ENCODE data around the gene TMEM120B. TPM values are rescaled to one million over a fixed set of nuclear protein-coding genes. Genes with fewer than 3 reads are reported as not detected.
"Not testable (repeated sequence)": the region's sequence is repeated elsewhere in the genome, so short reads cannot be mapped to it uniquely, and the experiment has no call there.

TMEM120B gene
- total and polyA plus RNA-seq, 9 donors: 10.2 to 28.1 (median 16.3) TPM

DNA sequence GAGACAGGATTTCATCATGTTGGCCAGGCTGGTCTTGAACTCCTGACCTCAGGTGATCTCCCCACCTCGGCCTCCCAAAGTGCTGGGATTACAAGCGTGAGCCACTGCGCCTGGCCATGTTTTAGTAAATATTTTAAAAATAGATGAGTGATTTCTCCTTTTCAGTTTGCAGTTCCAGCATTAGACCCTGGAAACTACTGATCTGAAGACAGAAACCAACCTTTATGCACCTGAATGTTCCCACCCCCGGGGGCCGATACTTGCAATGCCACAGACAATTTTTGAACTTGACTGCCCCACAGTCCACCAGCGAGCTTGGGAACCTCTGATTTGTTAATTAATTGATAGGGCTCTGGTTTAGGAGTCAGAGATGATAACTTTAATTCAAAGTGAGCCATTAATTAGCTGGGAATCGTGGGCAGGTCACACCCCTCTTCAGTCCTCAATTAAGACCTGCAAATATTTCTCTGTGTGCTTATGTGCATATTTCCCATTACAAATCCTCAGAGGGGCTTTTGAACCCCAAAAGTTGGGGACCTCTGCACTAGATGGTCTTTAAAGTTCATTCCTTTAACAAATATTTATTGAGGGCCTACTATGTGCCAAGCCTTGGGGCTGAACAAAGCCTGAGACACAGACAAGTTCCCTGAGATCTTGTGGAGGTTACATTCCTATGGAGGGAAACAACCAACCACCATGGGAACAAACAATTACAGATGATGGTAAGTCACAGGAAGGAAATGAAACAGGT, 4.1 kb upstream of the TMEM120B start:
- H3K4me1 ChIP-seq (ENCODE audit: control insufficient read depth, insufficient read depth, low read length): peaks cover 17% of the 10 kb centered on the region
- no peaks in the 10 kb centered on the region for H3K9me3 ChIP-seq (replicated peaks; ENCODE audit: control insufficient read depth, low read depth, low read length)
- no peak for DNase-seq
- no peaks in the 10 kb centered on the region for H3K27me3 ChIP-seq (ENCODE audit: control insufficient read depth, insufficient read depth, low read length)
- no peaks in the 10 kb centered on the region for H3K36me3 ChIP-seq (ENCODE audit: control insufficient read depth, insufficient read depth, low read length)
- no CpG with 5 or more reads among the region's 7 CpGs for WGBS (ENCODE audit: insufficient coverage)
- no peak overlapping the region for H3K4me3 ChIP-seq (ENCODE audit: low read length)
- no peak overlapping the region for H3K27ac ChIP-seq (ENCODE audit: low read length)

DNA sequence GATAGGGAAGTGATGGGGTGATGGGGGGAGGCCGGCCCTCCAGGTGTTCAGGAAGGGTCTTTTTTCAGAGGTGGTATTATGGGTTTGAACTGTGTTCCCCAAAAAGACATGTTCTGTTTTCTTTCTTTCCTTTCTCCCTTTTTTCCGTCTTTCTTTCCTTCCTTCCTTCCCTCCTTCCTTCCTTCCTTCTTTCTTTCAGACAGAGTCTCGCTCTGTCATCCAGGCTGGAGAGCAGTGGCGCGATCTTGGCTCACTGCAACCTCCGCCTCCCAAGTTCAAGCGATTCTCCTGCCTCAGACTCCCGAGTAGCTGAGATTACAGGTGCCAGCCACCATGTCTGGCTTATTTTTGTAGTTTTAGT, 3.5 kb upstream of the TMEM120B start:
- H3K36me3 ChIP-seq (ENCODE audit: control insufficient read depth, insufficient read depth, low read length); H3K9me3 ChIP-seq (replicated peaks; ENCODE audit: control insufficient read depth, low read depth, low read length); DNase-seq; H3K27me3 ChIP-seq (ENCODE audit: control insufficient read depth, insufficient read depth, low read length); H3K27ac ChIP-seq (ENCODE audit: low read length); H3K4me3 ChIP-seq (ENCODE audit: low read length): not testable (repeated sequence)
- 80% methylated on average over 7 of the region's 8 CpGs for WGBS (ENCODE audit: insufficient coverage)
- peaks cover 22% of the 10 kb centered on the region for H3K4me1 ChIP-seq (ENCODE audit: control insufficient read depth, insufficient read depth, low read length)

DNA sequence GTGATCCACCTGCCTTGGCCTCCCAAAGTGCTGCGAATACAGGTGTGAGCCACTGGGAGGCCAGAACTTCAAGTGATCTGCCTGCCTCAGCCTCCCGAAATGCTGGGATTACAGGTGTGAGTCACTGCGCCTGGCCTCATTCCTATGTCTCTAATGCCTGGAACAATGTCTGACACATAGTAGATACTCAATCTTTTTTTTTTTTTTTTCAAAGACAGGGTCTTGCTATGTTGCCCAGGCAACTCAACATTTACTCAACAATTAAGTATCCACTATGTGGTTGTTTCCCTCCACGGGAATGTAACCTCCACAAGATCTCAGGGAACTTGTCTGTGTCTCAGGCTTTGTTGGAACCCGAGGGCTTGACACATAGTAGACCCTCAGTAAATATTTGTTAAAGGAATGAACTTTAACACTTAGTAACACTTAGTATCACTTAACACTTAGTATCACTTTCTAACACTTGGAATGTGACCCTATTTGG, 3.0 kb upstream of the TMEM120B start:
- WGBS (ENCODE audit: insufficient coverage): 67% methylated on average over 2 of the region's 5 CpGs

DNA sequence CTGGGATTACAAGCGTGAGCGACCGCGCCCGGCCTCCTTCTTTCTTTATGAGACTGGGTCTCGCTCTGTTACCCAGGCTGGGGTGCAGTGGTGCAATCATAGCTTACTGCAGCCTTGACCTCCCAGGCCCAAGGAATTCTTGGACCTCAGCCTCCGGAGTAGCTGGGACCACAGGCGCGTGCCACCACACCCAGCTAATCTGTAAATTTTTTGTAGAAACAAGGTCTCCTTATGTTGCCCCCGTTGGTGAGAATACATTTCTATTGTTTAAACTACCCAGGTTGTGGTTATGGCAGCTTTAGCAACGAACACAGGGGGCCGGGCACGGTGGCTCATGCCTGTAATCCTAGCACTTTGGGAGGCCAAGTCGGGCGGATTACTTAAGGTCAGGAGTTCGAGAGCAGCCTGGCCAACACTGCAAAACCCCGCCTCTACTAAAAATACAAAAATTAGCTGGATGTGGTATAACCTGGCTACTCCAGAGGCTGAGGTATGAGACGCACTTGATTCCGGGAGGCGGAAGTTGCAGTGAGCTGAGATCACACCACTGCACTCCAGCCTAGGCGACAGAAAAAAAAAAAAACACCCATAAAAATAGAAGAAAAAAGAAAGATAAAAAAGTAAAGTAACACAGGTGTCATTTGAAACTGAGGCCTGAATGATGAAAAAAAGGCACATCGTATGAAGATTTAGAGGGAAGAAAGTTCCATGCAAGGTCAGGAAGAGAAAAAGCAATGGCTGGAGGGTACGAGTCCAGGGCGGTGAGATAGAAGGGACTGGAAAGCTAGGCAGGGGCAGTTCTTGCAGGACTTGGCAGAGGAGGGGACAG, 977 bp upstream of the TMEM120B start:
- H3K27ac ChIP-seq (ENCODE audit: low read length): peak overlapping the region; percentile 99
- peaks cover 30% of the 10 kb centered on the region for H3K4me1 ChIP-seq (ENCODE audit: control insufficient read depth, insufficient read depth, low read length)
- no peak for DNase-seq
- 61% methylated on average over 12 of the region's 24 CpGs for WGBS (ENCODE audit: insufficient coverage)
- peaks cover 13% of the 10 kb centered on the region for H3K36me3 ChIP-seq (ENCODE audit: control insufficient read depth, insufficient read depth, low read length)
- H3K9me3 ChIP-seq (replicated peaks; ENCODE audit: control insufficient read depth, low read depth, low read length): no peaks in the 10 kb centered on the region
- no peaks in the 10 kb centered on the region for H3K27me3 ChIP-seq (ENCODE audit: control insufficient read depth, insufficient read depth, low read length)
- peak overlapping the region; percentile 92 for H3K4me3 ChIP-seq (ENCODE audit: low read length)

More for the DNA sequence above, 3.0 kb upstream of the TMEM120B start:
- no peaks in the 10 kb centered on the region for H3K27me3 ChIP-seq (ENCODE audit: control insufficient read depth, insufficient read depth, low read length)
- H3K27ac ChIP-seq (ENCODE audit: low read length): no peak overlapping the region
- H3K36me3 ChIP-seq (ENCODE audit: control insufficient read depth, insufficient read depth, low read length): no peaks in the 10 kb centered on the region
- DNase-seq: no peak
- no peak overlapping the region for H3K4me3 ChIP-seq (ENCODE audit: low read length)
- no peaks in the 10 kb centered on the region for H3K9me3 ChIP-seq (replicated peaks; ENCODE audit: control insufficient read depth, low read depth, low read length)
- peaks cover 26% of the 10 kb centered on the region for H3K4me1 ChIP-seq (ENCODE audit: control insufficient read depth, insufficient read depth, low read length)

DNA sequence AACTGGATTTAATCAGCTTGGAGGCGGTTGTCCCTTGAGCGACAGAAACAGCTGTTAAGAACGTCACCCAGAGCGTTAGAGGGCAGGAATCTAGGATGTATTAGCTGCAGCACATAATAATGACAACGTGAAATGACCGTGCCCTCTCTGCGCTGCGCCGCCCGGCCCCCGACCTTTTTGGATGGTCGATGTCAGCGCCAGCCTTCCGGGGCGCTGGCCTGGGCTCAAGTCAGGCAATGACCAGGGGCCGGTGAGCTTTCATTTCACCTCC, 427 bp upstream of the TMEM120B start:
- H3K27me3 ChIP-seq (ENCODE audit: control insufficient read depth, insufficient read depth, low read length): no peaks in the 10 kb centered on the region
- 0% methylated on average over 16 of the region's 16 CpGs for WGBS (ENCODE audit: insufficient coverage)
- H3K36me3 ChIP-seq (ENCODE audit: control insufficient read depth, insufficient read depth, low read length): peaks cover 13% of the 10 kb centered on the region
- peak overlapping the region; percentile 92 for H3K4me3 ChIP-seq (ENCODE audit: low read length)
- no peaks in the 10 kb centered on the region for H3K9me3 ChIP-seq (replicated peaks; ENCODE audit: control insufficient read depth, low read depth, low read length)
- H3K27ac ChIP-seq (ENCODE audit: low read length): peak overlapping the region; percentile 99
- DNase-seq: peak; percentile 96
- H3K4me1 ChIP-seq (ENCODE audit: control insufficient read depth, insufficient read depth, low read length): peaks cover 31% of the 10 kb centered on the region

DNA sequence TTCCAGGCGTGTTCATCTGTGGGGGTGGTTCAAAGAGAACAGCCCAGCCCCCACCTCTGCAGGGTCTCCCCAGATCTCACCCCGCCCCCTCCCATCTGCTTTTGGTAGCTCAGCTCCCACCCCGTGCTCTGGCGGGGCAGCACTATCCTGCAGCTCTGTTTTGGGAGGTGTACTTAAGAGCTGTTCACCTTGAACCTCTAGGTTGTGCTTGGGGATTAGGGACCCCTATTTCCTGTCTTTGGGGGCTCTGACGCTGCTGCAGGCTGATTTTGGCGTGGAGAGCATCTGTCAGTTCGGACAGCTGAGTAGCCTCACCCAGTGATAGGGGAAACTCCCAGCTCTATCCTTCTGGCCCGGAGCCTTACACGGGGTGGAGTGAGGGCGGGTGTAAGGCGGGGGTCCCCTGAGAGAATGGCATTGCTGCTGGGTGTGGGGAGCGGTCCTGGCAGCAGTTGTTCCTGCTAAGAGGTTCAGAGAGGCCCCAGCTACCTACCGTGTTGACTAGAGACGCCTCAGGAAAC, 765 bp downstream of the TMEM120B start:
- no peaks in the 10 kb centered on the region for H3K27me3 ChIP-seq (ENCODE audit: control insufficient read depth, insufficient read depth, low read length)
- H3K36me3 ChIP-seq (ENCODE audit: control insufficient read depth, insufficient read depth, low read length): peaks cover 13% of the 10 kb centered on the region
- H3K4me3 ChIP-seq (ENCODE audit: low read length): peak overlapping the region; percentile 98
- peak; percentile 80 for DNase-seq
- WGBS (ENCODE audit: insufficient coverage): 12% methylated on average over 10 of the region's 14 CpGs
- H3K4me1 ChIP-seq (ENCODE audit: control insufficient read depth, insufficient read depth, low read length): peaks cover 33% of the 10 kb centered on the region
- H3K27ac ChIP-seq (ENCODE audit: low read length): peak overlapping the region; percentile 95
- no peaks in the 10 kb centered on the region for H3K9me3 ChIP-seq (replicated peaks; ENCODE audit: control insufficient read depth, low read depth, low read length)

DNA sequence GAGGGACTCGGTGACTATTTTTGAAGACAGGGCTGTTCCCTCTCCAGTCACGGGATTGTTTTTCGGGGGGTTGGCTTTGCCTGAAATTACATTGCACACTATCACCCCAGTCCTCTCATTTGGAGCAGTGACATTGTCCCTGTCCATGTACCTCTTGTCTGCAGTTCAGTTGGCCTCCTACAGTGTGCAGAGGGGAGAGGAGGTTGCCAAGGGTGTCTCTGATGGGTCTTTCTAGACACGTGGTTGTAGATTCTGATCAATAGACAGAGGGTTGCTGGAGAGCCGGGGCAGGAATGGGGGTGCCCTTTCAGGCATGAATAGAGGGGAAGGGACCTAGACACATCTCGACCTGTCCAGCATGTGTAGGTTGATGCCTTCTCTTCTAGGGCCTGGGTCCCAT, 1.2 kb downstream of the TMEM120B start:
- H3K27ac ChIP-seq (ENCODE audit: low read length): peak overlapping the region; percentile 95
- no peaks in the 10 kb centered on the region for H3K27me3 ChIP-seq (ENCODE audit: control insufficient read depth, insufficient read depth, low read length)
- 45% methylated on average over 3 of the region's 6 CpGs for WGBS (ENCODE audit: insufficient coverage)
- peaks cover 33% of the 10 kb centered on the region for H3K4me1 ChIP-seq (ENCODE audit: control insufficient read depth, insufficient read depth, low read length)
- H3K4me3 ChIP-seq (ENCODE audit: low read length): peak overlapping the region; percentile 98
- no peaks in the 10 kb centered on the region for H3K9me3 ChIP-seq (replicated peaks; ENCODE audit: control insufficient read depth, low read depth, low read length)
- H3K36me3 ChIP-seq (ENCODE audit: control insufficient read depth, insufficient read depth, low read length): peaks cover 13% of the 10 kb centered on the region
- no peak for DNase-seq

DNA sequence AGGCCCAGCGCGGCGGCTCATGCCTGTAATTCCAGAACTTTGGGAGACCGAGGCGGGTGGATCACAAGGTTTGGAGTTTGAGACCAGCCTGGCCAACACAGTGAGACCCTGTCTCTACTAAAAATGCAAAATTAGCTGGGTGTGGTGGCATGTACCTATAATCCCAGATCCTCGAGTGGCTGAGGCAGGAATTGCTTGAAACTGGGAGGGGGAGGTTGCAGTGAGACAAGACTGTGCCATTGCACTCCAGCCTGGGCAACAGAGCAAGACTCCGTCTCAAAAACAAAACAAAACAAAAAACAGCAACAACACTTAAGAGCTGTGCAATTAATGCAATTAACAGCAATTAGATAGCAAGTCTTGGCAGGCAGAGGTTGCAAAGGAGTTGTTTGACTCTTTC, 2.5 kb downstream of the TMEM120B start:
- H3K36me3 ChIP-seq (ENCODE audit: control insufficient read depth, insufficient read depth, low read length): peaks cover 13% of the 10 kb centered on the region
- H3K9me3 ChIP-seq (replicated peaks; ENCODE audit: control insufficient read depth, low read depth, low read length); DNase-seq; H3K27me3 ChIP-seq (ENCODE audit: control insufficient read depth, insufficient read depth, low read length); H3K27ac ChIP-seq (ENCODE audit: low read length); H3K4me3 ChIP-seq (ENCODE audit: low read length): not testable (repeated sequence)
- 95% methylated on average over 5 of the region's 7 CpGs for WGBS (ENCODE audit: insufficient coverage)
- peaks cover 33% of the 10 kb centered on the region for H3K4me1 ChIP-seq (ENCODE audit: control insufficient read depth, insufficient read depth, low read length)

DNA sequence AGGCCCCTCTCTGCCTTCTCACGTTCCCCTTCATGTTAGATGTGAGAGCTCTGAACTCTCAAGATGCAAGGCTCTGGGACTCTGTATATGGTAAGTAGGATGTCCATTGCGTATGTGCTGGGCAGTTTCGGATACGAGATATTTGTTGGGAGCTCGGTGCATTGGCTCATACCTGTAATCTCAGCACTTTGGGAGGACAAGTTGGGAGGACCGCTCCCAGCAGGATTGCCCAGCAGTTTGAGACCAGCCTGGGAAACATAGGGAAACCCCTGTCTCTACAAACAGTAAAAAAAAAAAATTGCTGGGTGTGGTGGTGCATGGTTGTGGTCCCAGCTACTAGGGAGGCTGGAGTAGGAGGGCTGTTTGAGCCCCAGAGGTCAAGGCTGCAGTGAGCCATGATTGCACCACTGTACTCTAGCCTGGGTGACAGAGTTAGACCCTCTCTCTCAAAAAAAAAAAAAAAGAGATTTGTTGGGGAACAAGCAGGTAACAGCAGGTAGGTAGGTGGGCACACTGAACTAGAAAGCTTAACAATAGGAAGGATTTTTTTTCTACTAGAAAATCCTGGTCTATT, 3.4 kb downstream of the TMEM120B start:
- Histone ChIP-seq H3K36me3 (ENCODE audit: control insufficient read depth, insufficient read depth, low read length) (peaks cover 13% of the 10 kb centered on the region), H3K4me1 (ENCODE audit: control insufficient read depth, insufficient read depth, low read length) (peaks cover 28% of the 10 kb centered on the region), H3K27ac (ENCODE audit: low read length) (no peak overlapping the region), H3K9me3 (replicated peaks; ENCODE audit: control insufficient read depth, low read depth, low read length) (no peaks in the 10 kb centered on the region), H3K4me3 (ENCODE audit: low read length) (no peak overlapping the region), H3K27me3 (ENCODE audit: control insufficient read depth, insufficient read depth, low read length) (no peaks in the 10 kb centered on the region)
- 72% methylated on average over 5 of the region's 6 CpGs for WGBS (ENCODE audit: insufficient coverage)
- no peak for DNase-seq

Measured in muscle of leg (tissue), 11 donors.